ENCODE measurements around the gene KIF2C. TPM values are rescaled to one million over a fixed set of nuclear protein-coding genes. Genes with fewer than 3 reads are reported as not detected.

KIF2C gene
- total and polyA plus RNA-seq, 9 of the 15 experiments (the other 6 are each of a cell fraction or from before 2014, with no cell fraction given), result 84.9 to 226 (median 169) TPM

DNA sequence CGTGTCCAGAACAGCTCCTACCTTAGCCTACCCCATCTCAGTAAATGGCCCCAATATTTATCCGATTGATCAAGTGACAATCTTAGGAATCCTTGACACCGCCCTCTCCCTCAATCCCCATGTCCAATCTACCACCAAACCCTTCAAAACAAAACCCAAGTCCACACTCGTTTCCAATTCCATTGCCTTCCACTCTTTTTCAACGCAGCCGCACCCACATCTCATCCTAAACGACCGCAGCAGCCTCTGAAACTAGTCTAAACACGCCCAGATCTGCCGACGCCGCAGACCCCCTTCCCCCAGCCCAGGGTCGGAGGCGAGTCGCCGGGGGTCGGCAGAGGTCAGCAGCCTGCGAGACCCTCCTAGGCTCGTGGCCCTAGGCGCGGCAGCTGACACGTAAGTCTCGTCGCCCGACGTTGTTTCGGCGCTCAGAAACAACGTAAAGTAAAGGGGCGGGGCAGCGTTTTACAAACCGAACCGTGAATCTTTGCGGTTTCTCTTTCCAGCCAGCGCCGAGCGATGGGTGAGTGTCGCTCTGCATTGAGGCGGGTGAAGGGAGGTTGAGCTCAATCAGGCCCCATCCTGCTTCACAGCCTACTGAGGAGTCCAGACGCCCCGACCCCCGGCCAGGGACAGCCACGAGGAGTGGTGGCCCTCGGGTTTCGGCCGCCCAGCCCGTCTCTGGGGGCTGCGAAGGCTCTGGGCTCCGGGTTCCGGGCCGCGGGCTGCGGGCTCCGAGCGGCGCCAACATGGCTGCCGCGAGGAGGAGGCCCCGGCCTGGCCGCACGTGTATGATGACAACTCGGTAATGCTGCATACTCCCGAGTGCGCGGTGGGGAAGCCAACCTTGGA, 35.7 kb downstream of the KIF2C start, which contains the start of gene RPS8 (continued):
- no peak for TF ChIP-seq NR3C1 (CRISPR knock-in tag; IDR thresholded peaks at IDR 0.05)
- no peak for TF ChIP-seq IFI16 (CRISPR knock-in tag; IDR thresholded peaks at IDR 0.05)
- no peak for TF ChIP-seq NFE2 (IDR thresholded peaks at IDR 0.05; ENCODE audit: low read depth)
- peak; percentile 84 for TF ChIP-seq ZBED1 (IDR thresholded peaks at IDR 0.05)
- TF ChIP-seq, protein P1, sequence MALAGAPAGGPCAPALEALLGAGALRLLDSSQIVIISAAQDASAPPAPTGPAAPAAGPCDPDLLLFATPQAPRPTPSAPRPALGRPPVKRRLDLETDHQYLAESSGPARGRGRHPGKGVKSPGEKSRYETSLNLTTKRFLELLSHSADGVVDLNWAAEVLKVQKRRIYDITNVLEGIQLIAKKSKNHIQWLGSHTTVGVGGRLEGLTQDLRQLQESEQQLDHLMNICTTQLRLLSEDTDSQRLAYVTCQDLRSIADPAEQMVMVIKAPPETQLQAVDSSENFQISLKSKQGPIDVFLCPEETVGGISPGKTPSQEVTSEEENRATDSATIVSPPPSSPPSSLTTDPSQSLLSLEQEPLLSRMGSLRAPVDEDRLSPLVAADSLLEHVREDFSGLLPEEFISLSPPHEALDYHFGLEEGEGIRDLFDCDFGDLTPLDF (CRISPR knock-in tag; IDR thresholded peaks at IDR 0.05), result peak; percentile 83
- TF ChIP-seq, protein P2, sequence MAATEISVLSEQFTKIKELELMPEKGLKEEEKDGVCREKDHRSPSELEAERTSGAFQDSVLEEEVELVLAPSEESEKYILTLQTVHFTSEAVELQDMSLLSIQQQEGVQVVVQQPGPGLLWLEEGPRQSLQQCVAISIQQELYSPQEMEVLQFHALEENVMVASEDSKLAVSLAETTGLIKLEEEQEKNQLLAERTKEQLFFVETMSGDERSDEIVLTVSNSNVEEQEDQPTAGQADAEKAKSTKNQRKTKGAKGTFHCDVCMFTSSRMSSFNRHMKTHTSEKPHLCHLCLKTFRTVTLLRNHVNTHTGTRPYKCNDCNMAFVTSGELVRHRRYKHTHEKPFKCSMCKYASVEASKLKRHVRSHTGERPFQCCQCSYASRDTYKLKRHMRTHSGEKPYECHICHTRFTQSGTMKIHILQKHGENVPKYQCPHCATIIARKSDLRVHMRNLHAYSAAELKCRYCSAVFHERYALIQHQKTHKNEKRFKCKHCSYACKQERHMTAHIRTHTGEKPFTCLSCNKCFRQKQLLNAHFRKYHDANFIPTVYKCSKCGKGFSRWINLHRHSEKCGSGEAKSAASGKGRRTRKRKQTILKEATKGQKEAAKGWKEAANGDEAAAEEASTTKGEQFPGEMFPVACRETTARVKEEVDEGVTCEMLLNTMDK (IDR thresholded peaks at IDR 0.05; ENCODE audit: borderline replicate concordance, insufficient read depth, low read depth, low read length, poor library complexity, severe bottlenecking), result no peak
- TF ChIP-seq GTF2F1 (IDR thresholded peaks at IDR 0.05; ENCODE audit: low read depth, low read length), result peak; percentile 95
- no peak for TF ChIP-seq HMG20A (CRISPR knock-in tag; conservative IDR thresholded peaks at IDR 0.05)
- TF ChIP-seq FOXJ3 (CRISPR knock-in tag; IDR thresholded peaks at IDR 0.05), result no peak
- TF ChIP-seq ZNF584 (CRISPR knock-in tag; IDR thresholded peaks at IDR 0.05; ENCODE audit: low read depth), result peak; percentile 83; the same call in 1 of the 2 replicates
- TF ChIP-seq, protein P3, sequence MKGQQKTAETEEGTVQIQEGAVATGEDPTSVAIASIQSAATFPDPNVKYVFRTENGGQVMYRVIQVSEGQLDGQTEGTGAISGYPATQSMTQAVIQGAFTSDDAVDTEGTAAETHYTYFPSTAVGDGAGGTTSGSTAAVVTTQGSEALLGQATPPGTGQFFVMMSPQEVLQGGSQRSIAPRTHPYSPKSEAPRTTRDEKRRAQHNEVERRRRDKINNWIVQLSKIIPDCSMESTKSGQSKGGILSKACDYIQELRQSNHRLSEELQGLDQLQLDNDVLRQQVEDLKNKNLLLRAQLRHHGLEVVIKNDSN (CRISPR knock-in tag; IDR thresholded peaks at IDR 0.05), result peak; percentile 84
- TF ChIP-seq NR2F6 (CRISPR knock-in tag; IDR thresholded peaks at IDR 0.05), result peak; percentile 17; the same call in 1 of the 2 replicates
- TF ChIP-seq, protein P4, sequence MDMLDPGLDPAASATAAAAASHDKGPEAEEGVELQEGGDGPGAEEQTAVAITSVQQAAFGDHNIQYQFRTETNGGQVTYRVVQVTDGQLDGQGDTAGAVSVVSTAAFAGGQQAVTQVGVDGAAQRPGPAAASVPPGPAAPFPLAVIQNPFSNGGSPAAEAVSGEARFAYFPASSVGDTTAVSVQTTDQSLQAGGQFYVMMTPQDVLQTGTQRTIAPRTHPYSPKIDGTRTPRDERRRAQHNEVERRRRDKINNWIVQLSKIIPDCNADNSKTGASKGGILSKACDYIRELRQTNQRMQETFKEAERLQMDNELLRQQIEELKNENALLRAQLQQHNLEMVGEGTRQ (CRISPR knock-in tag; IDR thresholded peaks at IDR 0.05), result peak; percentile 54
- TF ChIP-seq, protein P5, sequence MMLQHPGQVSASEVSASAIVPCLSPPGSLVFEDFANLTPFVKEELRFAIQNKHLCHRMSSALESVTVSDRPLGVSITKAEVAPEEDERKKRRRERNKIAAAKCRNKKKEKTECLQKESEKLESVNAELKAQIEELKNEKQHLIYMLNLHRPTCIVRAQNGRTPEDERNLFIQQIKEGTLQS (IDR thresholded peaks at IDR 0.05), result no peak; the same call in 1 of the 2 replicates
- TF ChIP-seq, protein P5 (CRISPR knock-in tag; conservative IDR thresholded peaks at IDR 0.05), result no peak
- TF ChIP-seq MEIS2 (IDR thresholded peaks at IDR 0.05; ENCODE audit: partially characterized antibody), result peak; percentile 28
- no peak for TF ChIP-seq PTTG1 (tag; IDR thresholded peaks at IDR 0.05; ENCODE audit: low read depth)
- peak; percentile 95; the same call in 1 of the 2 replicates for TF ChIP-seq GATAD2B (IDR thresholded peaks at IDR 0.05; ENCODE audit: borderline replicate concordance)
- TF ChIP-seq, protein P6, sequence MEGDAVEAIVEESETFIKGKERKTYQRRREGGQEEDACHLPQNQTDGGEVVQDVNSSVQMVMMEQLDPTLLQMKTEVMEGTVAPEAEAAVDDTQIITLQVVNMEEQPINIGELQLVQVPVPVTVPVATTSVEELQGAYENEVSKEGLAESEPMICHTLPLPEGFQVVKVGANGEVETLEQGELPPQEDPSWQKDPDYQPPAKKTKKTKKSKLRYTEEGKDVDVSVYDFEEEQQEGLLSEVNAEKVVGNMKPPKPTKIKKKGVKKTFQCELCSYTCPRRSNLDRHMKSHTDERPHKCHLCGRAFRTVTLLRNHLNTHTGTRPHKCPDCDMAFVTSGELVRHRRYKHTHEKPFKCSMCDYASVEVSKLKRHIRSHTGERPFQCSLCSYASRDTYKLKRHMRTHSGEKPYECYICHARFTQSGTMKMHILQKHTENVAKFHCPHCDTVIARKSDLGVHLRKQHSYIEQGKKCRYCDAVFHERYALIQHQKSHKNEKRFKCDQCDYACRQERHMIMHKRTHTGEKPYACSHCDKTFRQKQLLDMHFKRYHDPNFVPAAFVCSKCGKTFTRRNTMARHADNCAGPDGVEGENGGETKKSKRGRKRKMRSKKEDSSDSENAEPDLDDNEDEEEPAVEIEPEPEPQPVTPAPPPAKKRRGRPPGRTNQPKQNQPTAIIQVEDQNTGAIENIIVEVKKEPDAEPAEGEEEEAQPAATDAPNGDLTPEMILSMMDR (IDR thresholded peaks at IDR 0.05 in 2 of 3, conservative IDR thresholded peaks at IDR 0.05 in 1 of 3; ENCODE audit: insufficient read depth in 2 of 3, low read depth in 1 of 3, low read length in 3 of 3), result 0 out of 6 replicates have a peak, but pooled peaks of 1 of the 3 experiments have one; percentile 2

Data from K562 (cell line).